Astrocyte of the spinal cord (primary cell): ENCODE results near the gene ZFHX3.
A peak's percentile ranks its signal among the peaks of the same experiment; 100 is the strongest.

Experiments
- DNase-seq: peaks from one replicate; pipeline ENCODE4 v3.0.0; 2011; ENCODE audit warnings: low read depth, low spot score
- H3K4me3 ChIP-seq: 2 replicates; pipeline ENCODE4 v1.5.1; 2011; ENCODE audit warnings: low read depth, mild to moderate bottlenecking, low read length, moderate library complexity
- CTCF ChIP-seq: IDR thresholded peaks from 2 replicates; pipeline ENCODE4 v1.5.1; 2012; ENCODE audit warnings: low read depth, mild to moderate bottlenecking, low read length, inconsistent platforms
- in situ Hi-C: cut with HindIII; loops from 2 replicates; pipeline ENCODE4 v1.10.0; 2017; ENCODE audit warnings: low sequenced_read_pairs

The ZFHX3 gene

GRCh38 chr16:72910875-72911274 lies 137.1 kb downstream of the ZFHX3 start:
- DNase-seq: no peak
- in situ Hi-C loops: no loop called here
- no peak for TF ChIP-seq CTCF
- no peak overlapping the region for H3K4me3 ChIP-seq

- no peak for TF ChIP-seq CTCF
- no peak for DNase-seq
- in situ Hi-C loops: no loop called here
- H3K4me3 ChIP-seq: no peak overlapping the region
Observed at GRCh38 chr16:72910381-72910780, 137.5 kb downstream of the ZFHX3 start.

- in situ Hi-C loops: no loop called here
- TF ChIP-seq CTCF: no peak
- no peak overlapping the region for H3K4me3 ChIP-seq
- no peak for DNase-seq
Observed at GRCh38 chr16:72909196-72909595, 138.7 kb downstream of the ZFHX3 start.

GRCh38 chr16:72908362-72909167 lies 139.4 kb downstream of the ZFHX3 start:
- no peak overlapping the region for H3K4me3 ChIP-seq
- no peak for DNase-seq
- in situ Hi-C loops: no loop called here
- TF ChIP-seq CTCF: no peak

- no peak overlapping the region for H3K4me3 ChIP-seq
- in situ Hi-C loops: no loop called here
- TF ChIP-seq CTCF: no peak
- peak; percentile 49 for DNase-seq
Observed at GRCh38 chr16:72905581-72905980, 142.3 kb downstream of the ZFHX3 start.

GRCh38 chr16:72903176-72903575 lies 144.8 kb downstream of the ZFHX3 start:
- H3K4me3 ChIP-seq: no peak overlapping the region
- in situ Hi-C loops: no loop called here
- no peak for TF ChIP-seq CTCF
- no peak for DNase-seq

GRCh38 chr16:72902206-72902605 lies 145.7 kb downstream of the ZFHX3 start:
- in situ Hi-C loops: no loop called here
- no peak overlapping the region for H3K4me3 ChIP-seq
- no peak for DNase-seq
- TF ChIP-seq CTCF: no peak
